GM19452 (cell line): Measurements from ENCODE around the gene LCN15.
"Not testable (repeated sequence)": the region's sequence is repeated elsewhere in the genome, so short reads cannot be mapped to it uniquely, and the experiment has no call there.

Experiments
- ATAC-seq: cut with Tn5 transposase; IDR thresholded peaks from one replicate; pipeline ENCODE4 v1.9.1; 2021; ENCODE audit not compliant: unreplicated experiment

Gene LCN15, protein sequence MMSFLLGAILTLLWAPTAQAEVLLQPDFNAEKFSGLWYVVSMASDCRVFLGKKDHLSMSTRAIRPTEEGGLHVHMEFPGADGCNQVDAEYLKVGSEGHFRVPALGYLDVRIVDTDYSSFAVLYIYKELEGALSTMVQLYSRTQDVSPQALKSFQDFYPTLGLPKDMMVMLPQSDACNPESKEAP

DNA sequence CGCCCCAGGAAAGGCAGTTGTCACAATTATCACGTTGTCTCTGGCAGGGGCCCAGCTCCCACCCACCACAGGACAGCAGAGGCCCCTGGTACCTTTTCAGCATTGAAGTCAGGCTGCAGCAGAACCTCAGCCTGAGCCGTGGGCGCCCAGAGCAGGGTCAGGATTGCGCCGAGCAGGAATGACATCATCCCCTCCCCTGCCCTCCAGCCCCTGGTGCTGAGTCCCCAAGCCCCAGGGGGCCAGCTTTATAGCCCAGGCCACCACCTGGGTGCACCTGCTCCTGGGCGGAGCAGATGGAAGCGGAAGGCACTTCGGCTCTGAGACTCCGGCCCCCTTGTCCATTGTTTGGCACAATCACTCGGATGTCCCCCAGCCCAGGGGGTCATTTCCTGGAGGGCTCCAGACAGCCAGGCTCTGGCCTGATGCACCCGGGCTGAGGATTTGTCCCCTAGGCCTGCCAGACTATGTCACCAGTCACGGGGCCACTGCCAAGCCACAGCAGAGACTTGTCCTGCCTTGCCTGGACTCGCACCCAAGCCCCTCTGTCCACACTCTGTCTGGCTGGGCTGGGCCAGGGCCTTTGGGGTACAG is at the start of gene LCN15:
LCN15 (minus strand) TSS at position 218 of the 591 bp plus-strand sequence; CDS start at position 188, 30 bp downstream.
- ATAC-seq: no peak

DNA sequence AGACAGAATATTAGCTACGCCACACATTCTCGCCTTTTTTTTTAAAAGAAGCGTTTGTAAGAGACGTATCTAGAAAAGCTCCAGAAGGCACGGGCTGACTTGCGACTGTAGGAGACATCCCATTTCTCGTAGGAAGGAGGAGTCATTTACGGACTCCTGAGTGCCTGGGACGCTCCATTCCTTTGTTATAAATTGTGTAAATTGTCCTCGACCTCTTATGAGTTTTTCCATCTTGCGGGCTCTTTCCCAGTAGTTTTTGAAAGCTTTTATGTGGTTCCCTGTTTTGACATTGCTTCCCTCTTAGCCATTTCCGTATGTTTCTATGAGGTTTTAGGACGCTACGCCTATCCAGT is 44.5 kb upstream of the LCN15 start:
- ATAC-seq: no peak

DNA sequence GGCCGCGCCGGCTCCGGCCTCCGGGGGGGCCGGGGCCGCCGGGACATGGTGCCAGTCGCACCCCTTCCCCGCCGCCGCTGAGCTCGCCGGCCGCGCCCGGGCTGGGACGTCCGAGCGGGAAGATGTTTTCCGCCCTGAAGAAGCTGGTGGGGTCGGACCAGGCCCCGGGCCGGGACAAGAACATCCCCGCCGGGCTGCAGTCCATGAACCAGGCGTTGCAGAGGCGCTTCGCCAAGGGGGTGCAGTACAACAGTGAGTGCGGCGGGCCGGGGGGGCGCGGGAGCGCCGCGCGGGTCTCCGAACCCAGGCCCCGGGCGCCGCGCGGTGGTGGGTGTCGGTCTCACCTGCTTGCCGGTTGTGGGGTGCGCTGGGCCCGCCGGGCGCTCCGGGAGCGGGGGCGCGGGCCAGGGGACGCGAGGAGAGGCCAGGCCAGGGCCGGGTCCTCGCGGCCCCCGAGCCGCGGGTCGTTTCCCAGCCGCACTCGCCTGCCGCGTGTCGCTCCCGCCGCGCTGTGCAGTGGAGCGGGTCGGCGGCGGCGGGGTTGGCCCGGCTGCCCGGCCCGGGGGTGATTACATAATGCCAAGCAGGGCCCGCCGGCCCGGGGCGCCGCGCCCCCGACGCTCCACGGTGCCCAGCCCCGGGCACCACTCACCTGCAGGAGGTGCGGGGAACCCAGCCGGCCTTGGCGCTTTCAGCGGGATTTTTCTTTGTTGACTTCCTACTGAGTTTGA is 43.9 kb upstream of the LCN15 start:
- peak; percentile 32 for ATAC-seq

DNA sequence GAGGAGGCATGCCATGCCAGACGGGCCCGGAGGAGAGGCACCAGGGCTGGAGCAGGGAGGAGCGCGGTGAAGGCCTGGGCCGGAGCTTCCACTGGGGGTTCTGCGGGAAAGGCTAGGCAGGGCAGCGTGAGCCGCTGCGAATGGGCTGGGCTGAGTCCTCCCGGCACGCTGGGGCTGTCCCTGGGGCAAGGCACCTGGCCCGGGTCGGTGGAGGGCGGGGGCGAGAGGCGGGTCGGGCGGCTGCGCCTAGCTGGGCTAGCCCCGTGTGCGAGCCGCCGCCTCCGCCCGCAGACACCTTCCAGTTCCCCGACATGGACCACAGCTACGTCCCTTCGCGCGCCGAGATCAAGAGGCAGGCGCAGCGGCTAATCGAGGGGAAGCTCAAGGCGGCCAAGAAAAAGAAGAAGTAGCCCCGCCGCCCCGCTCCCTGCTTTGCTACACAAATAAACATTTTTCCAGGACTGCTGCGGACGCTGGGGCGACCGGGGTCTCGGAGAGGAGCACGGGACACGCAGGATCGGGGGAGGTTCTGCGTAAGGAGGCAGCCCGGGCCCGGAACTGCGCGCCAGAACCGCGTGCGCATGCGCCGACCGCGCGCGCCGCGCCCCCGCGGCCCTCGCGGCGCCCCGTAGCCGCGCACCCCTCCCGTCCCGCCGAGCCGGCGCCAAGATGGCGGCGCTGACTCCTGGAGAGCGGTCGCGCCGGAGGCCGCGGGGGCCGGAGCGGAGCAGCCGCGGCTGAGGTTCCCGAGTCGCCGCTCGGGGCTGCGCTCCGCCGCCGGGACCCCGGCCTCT is 43.2 kb upstream of the LCN15 start, which contains the start of gene RABL6:
RABL6 (plus strand) TSS at position 668 of the 794 bp plus-strand sequence. CDS start 249 bp downstream, outside the sequence.
- ATAC-seq: peak; percentile 76

DNA sequence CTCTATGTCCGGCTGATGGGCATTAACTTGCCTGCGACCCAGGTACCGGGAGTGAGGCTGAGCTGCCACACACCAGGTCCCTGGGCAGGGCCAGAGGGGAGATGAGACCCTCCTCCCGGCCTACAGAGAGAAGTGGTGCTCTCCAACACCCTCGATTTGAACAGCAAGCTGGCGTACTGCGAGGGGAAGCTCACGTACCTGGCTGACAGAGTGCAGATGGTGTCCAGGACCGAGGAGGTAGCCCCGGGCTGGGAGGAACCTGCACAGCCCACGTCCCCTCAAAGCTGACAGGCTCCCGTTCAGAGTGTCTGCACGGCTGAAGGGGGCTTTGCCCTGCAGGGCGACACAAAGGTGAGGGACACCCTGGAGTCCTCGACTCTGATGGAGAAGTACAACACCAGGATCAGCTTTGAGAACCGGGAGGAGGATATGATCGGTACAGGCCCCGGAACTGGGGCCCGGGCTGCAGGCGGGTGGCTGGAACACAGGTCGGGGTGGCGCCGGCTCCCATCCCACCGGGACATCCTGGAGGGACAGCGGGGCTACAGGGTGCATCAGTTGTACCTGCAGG is 42.4 kb upstream of the LCN15 start:
- no peak for ATAC-seq

DNA sequence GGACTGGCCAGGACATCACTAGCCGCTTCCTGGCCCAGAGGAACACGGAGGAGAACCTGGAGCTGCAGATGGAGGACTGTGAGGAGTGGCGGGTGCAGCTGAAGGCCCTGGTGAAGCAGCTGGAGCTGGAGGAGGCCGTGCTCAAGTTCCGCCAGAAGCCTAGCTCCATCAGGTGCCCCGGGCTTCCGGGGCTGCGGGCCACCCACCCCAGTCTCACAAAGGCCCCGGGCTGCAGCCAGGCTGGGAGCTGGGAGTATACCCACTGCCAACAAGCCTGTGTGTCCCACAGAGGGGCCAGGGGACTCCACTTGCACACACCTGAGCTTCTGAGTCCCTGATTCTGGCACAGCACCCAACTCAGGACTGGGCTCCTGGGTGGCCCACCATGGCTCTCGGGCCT is 41.7 kb upstream of the LCN15 start:
- ATAC-seq: no peak

DNA sequence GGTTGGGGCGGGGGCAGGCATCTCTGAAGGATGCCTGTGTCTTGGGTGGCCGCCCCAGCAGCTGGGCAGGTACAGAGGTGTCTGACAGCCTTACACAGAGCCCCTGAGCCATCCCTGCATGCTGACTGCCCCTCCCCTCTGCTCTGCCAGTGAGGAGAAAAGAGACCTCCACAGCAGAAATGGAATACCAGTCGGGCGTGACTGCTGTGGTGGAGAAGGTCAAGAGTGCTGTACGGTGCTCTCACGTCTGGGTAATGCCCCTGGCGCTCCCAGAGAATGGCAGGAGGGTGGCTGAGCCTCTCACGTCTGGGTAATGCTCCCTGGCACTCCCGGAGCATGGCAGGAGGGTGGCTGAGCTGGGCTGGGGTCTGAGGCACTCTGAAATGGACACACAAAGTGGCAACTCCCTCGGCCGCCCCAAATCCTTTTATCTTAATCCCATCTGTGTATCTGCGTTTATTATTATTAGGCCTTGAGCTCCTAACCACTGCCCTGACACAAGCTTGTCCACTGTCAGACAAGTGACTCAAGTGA is 41.0 kb upstream of the LCN15 start:
- no peak for ATAC-seq

DNA sequence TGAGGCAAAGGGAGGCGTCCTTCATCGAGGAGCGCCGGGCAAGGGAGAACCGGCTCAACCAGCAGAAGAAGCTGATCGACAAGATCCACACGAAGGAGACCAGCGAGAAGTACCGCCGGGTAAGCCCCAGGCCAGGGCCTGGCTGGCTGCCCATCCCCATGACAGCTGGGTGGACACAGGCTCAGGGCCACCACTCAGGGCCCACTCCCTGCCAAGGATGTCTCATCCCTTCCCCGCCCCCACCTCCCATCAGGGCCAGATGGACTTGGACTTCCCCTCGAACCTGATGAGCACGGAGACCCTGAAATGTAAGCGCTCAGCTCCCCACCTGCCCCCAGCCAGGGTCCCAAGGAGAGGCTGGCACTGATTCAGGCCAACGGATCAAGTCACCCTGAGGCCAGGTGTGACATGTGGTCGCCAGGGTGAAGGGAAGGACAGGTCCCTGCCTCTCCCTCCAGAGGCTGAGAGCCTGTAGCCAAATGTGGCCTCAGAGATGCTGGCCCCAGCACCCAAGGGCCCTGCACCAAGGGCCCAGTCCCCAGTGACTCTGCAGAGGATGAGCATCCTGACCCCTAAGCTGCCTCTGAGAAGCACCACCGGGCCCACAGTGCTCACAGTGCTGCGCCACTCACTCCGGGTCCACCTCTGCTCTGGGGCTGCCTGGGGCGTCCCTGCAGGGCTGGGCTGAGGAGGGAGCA is 40.3 kb upstream of the LCN15 start:
- no peak for ATAC-seq

DNA sequence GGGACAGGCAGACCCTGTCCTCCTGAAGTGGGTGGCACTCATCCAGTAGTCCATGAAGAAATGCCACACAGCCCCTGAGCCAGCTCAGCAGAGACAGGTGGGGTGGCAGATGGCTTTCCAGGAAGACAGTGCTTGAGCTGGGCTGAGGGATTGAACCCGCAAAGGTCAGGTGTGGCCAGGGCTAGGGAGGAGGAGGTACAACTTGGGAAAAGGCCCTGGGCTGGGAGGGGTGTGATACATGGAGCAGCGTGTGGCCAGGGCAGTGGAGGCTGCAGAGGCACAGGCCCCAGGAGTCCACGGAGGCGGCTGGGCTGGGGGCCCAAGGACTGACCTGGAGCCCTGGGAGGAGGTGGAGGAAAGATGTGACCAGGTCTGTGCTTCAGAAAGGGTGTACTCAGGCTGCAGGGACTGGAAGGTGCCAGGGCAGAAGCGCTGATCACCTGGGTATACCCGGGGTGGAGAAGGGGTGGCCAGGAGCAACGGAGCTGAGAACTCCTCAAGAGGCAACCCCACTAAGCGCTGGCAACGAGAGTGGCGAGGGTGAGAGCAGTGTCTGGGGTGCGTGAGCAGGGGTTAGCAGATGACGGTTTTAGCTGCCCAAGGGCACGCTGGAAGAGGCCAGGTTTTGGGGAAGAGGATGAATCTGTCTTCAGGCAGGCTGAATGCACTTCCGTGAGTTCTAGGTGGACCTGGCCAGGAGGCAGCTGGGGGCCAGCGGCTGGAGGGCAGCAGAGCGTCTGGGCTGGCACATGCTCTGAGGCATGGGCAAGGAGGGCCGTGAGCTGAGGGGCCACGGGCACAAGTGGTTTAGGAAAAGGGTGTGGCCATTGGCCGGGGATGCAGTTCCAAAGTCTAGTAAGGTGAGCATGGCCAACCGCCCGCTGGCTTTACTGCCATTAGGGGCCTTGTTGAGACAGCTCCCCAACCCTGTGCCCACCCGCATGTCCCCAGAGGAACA is 39.5 kb upstream of the LCN15 start:
- no peak for ATAC-seq

DNA sequence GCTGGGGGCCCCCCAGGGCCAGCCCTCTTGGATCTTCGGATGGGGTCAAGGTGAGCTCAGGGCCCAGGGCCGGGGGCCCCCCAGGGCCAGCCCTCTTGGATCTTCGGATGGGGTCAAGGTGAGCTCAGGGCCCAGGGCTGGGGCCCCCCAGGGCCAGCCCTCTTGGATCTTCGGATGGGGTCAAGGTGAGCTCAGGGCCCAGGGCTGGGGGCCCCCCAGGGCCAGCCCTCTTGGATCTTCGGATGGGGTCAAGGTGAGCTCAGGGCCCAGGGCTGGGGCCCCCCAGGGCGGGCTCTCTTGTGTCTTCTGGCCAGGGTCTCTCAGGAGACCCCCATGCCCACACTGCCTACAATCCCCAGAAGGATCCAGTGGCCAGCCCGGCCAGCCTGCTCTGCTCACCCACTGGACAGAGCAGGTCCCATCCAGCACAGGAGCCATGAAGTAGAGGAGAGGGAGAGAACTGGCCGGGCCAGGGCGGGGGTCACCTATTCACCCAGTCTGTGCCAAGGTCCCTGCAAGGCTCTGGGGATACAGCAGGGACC is 38.8 kb upstream of the LCN15 start:
- not testable (repeated sequence) for ATAC-seq

DNA sequence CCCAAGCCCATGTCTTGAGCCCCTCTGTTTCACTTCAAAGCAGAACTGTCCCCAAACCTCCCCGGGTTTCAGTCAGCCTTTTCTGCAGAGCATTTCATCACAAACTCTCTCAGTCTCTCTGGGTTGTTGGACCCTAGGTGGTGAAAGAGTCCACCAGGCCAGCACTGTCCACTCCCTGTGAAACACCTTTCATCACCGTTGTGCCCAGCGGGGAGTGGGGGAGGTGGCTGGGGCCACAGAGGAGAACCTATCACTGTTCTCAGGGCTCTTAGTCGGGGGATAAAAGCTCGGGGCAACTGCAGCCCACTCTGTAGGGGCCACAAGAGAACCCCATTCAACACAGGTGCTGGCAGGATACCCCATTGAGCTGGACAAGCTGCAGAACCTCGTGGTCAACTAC is 38.0 kb upstream of the LCN15 start:
- no peak for ATAC-seq

DNA sequence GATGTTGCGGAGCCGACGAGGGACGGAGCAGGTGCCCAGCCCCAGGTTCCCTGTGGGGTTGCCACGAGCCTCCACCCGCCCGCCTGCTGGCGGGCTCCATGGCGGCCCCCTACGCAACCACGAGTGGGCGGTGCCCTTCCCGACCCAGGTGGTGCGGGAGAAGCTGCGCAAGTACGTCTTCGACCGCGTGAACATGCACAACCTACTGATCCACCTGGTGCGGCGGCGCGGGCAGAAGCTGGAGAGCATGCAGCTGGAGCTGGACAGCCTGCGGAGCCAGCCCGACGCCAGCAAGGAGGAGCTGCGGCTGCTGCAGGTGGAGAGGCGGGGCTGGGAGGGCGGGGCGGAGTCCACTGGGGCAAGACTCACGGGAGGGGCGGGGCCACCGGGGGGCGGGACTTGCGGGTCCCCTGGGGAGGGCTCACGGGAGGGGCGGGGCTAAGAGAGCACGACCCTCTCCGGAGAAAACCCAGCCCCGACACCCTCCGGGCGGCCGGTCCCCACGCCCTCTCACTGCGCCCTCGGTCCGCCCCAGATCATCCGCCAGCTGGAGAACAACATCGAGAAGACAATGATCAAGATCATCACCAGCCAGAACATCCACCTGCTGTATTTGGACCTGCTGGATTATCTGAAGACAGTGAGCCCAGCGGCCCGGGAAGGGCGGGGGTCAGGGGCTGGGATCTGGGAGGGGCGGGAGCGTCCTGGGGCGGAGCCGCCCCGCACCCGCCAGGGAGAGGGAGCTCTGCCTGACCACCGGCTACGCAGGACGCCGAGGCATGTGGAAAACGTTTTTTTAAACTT is 35.7 kb upstream of the LCN15 start:
- peak; percentile 51 for ATAC-seq

DNA sequence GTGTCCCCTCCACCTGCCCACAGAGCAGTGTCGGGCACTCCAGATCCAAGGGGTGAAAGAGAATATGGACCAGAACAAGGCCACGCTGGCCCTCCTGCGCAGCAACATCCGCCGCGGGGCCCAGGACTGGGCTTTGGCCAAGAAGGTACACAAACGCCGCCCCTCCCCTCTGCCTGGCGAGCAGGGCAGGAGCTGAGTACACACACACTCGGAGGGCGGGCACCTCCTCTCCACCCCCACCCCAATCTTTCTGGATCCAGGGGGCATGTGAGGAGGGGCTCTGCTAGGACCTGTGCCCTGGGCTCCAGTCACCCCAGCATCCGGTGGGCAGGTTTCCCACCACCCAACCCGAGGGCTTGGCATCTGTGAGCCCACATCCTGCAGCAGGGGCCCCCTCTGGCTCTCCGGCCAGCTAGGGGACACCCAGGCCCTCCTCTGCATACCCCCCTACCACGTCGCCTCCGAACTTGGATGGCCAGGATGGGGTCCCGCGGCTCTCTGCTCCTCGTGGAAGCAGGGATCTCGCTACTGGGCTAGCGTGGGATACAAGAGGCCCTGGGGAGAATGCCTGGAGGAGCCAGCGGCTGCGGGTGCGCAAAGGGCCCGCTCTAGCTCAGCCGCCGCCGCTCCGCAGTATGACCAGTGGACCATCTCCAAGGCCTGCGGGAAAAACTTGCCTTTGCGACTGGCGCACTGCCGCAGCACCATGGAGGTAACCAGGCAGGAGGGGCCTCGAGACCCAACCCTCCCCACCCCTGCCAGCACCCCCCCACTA is 34.9 kb upstream of the LCN15 start:
- no peak for ATAC-seq

DNA sequence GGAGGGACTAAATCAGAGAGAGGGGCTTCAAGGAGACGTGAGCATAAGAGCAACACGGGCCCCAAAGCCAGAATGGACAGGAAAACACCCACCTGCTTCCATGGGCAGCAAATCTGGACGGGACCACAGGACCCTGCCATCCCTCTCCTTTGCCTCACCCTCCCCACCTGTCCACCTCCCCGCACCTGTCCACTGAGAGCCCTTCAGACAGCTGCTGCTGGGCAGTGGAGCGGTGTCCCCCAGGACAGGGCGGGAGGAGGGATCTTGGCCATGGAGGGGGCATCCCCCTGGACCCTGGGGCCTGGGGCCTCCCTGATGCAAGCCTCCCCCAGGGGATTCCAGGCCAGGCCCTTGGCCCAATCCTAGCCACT is 34.4 kb upstream of the LCN15 start:
- no peak for ATAC-seq

DNA sequence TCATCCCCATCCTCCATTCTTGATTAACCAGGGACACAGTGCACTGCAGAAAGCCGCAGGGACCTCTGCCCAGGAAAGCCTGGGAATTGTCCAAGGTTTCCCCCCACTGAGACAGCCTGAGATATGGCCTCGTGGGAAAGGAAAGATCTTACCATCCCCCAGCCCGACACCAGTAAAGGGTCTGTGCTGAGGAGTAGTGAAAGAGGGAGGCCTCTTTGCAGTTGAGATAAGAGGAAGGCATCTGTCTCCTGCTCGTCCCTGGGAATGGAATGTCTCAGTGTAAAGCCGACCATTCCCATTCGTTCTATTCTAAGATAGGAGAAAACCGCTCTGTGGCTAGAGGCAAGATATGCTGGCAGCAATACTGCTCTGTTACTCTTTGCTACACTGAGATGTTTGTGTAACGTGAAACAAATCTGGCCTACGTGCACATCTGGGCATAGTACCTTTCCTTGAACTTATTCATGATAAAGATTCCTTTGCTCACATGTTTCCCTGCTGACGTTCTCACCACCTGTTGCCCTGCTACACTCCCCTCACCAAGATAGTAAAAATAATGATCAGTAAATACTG is 32.5 kb upstream of the LCN15 start:
- not testable (repeated sequence) for ATAC-seq

DNA sequence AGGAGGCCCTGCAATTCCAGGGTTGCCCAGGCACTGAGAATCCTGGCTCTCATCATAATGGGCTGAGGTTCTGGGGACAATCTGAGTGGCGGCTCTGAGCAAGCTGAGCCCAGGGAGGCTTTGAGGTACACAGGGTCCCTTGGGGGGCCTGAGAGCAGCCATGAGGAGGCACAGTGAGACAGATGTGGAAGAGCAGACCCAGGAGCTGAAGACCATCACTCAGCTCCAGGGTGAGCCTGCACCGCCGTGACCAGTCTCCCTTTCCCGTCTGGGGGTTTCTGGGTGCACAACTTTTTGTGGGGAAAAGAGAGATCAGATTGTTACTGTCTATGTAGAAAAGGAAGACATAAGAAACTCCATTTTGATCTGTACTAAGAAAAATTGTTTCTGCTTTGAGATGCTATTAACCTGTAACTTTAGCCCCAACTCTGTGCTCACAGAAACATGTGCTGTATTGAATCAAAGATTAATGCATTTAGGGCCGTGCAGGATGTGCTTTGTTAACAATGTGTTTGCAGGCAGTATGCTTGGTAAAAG is 32.0 kb upstream of the LCN15 start, which contains the start of gene CCDC183:
CCDC183 (plus strand) TSS at position 101 of the 537 bp plus-strand sequence; CDS start at position 161, 60 bp downstream.
- ATAC-seq: no peak

DNA sequence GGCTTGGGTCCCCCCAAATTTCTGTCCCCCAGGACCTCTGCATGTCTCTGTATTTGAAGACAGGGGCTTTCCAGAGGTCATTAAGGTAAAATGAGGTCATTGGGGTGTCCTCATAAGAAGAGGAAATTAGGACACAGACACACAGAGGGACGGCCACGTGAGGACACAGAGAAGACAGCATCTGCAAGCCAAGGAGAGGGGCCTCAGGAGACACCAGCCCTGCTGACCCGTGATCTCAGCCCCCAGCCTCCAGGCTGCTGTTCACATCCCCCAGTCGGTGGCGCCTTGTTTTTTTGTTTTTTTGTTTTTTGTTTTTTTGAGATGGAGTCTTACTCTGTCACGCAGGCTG is 30.7 kb upstream of the LCN15 start:
- ATAC-seq: no peak
